Measurements from ENCODE around the gene EPAS1.

The EPAS1 gene

GRCh38 chr2:46334389-46335271 lies 37.4 kb downstream of the EPAS1 start:
- Histone ChIP-seq H3K36me3 (no peaks in the 10 kb centered on the region), H3K9me3 (no peaks in the 10 kb centered on the region), H3K4me1 (peaks cover 85% of the 10 kb centered on the region), H3K4me3 (ENCODE audit: low read depth, low read length) (no peak overlapping the region), H3K27me3 (no peaks in the 10 kb centered on the region)
- TF ChIP-seq, protein P1, sequence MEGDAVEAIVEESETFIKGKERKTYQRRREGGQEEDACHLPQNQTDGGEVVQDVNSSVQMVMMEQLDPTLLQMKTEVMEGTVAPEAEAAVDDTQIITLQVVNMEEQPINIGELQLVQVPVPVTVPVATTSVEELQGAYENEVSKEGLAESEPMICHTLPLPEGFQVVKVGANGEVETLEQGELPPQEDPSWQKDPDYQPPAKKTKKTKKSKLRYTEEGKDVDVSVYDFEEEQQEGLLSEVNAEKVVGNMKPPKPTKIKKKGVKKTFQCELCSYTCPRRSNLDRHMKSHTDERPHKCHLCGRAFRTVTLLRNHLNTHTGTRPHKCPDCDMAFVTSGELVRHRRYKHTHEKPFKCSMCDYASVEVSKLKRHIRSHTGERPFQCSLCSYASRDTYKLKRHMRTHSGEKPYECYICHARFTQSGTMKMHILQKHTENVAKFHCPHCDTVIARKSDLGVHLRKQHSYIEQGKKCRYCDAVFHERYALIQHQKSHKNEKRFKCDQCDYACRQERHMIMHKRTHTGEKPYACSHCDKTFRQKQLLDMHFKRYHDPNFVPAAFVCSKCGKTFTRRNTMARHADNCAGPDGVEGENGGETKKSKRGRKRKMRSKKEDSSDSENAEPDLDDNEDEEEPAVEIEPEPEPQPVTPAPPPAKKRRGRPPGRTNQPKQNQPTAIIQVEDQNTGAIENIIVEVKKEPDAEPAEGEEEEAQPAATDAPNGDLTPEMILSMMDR (IDR thresholded peaks at IDR 0.05; ENCODE audit: low read depth, low read length): no peak
- DNase-seq: no peak

- TF ChIP-seq, protein P1 (IDR thresholded peaks at IDR 0.05; ENCODE audit: low read depth, low read length): no peak
- Histone ChIP-seq H3K9me3 (no peaks in the 10 kb centered on the region), H3K36me3 (no peaks in the 10 kb centered on the region), H3K4me1 (peaks cover 81% of the 10 kb centered on the region), H3K27me3 (no peaks in the 10 kb centered on the region), H3K4me3 (ENCODE audit: low read depth, low read length) (no peak overlapping the region)
- DNase-seq: no peak
Measured at GRCh38 chr2:46335391-46336282, 38.4 kb downstream of the EPAS1 start.

GRCh38 chr2:46336283-46336959 lies 39.2 kb downstream of the EPAS1 start:
- peak; percentile 36 for DNase-seq

DNA sequence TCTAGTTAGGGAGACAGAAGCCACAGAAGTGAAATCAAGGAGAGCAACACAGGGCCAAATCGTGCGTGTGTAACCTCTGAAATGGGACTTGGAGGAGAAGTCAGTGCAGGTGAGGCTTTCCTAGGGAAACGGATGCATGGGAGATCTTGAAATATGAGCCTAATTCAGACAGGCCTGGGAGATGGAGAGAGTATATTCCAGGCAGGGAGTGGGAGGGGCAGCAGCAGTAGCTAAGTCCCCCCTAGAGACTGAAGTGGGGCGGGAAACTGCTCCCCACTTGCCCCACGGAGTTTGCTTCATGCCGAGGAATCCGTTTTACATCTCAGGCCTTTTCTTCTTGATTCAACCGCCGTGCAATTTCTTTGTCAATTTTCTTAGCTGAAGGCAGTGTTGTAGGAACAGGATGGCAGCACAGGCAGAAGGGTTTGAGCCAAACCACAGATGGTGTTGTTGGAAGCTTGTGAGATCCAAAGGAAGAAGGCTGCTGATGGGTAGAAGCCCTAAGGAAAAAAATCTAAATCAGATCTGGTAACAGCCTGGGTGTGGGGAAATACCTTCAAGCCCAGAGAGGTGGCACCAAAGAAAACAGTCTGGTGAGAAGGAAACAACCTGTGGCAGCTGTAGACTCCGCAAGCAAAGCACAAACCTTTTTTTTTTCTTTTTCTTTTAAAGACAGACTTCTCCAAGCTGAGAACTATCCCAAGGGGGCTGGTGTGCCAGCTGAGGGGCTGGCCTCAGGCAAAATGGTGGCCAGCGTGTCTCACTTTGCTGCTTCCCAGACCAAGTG lies 40.2 kb downstream of the EPAS1 start:
- Histone ChIP-seq H3K4me1 (peaks cover 88% of the 10 kb centered on the region), H3K27me3 (no peaks in the 10 kb centered on the region), H3K4me3 (ENCODE audit: low read depth, low read length) (no peak overlapping the region), H3K9me3 (no peaks in the 10 kb centered on the region), H3K36me3 (no peaks in the 10 kb centered on the region)
- no peak for DNase-seq
- TF ChIP-seq, protein P1 (IDR thresholded peaks at IDR 0.05; ENCODE audit: low read depth, low read length): no peak

More at GRCh38 chr2:46336283-46336959, 39.2 kb downstream of the EPAS1 start:
- H3K36me3 ChIP-seq: no peaks in the 10 kb centered on the region
- H3K4me1 ChIP-seq: peaks cover 81% of the 10 kb centered on the region
- no peaks in the 10 kb centered on the region for H3K27me3 ChIP-seq
- no peak overlapping the region for H3K4me3 ChIP-seq (ENCODE audit: low read depth, low read length)
- no peaks in the 10 kb centered on the region for H3K9me3 ChIP-seq
- TF ChIP-seq, protein P1 (IDR thresholded peaks at IDR 0.05; ENCODE audit: low read depth, low read length): no peak

GRCh38 chr2:46338674-46339073 lies 41.5 kb downstream of the EPAS1 start:
- Histone ChIP-seq H3K36me3 (no peaks in the 10 kb centered on the region), H3K4me1 (peaks cover 84% of the 10 kb centered on the region), H3K27me3 (no peaks in the 10 kb centered on the region), H3K9me3 (no peaks in the 10 kb centered on the region), H3K4me3 (ENCODE audit: low read depth, low read length) (no peak overlapping the region)
- DNase-seq: no peak
- TF ChIP-seq, protein P1 (IDR thresholded peaks at IDR 0.05; ENCODE audit: low read depth, low read length): no peak
